ENCODE measurements around the gene TPP1. TPM values are rescaled to one million over a fixed set of nuclear protein-coding genes. Genes with fewer than 3 reads are reported as not detected.

TPP1 gene
- total and polyA plus RNA-seq, 9 of the 15 experiments (the other 6 are each of a cell fraction or from before 2014, with no cell fraction given), result 7.5 to 75.8 (median 15.7) TPM

GRCh38 chr11:6619004-6619745 is at the start of gene TPP1 (continued):
- TF ChIP-seq, protein P1, sequence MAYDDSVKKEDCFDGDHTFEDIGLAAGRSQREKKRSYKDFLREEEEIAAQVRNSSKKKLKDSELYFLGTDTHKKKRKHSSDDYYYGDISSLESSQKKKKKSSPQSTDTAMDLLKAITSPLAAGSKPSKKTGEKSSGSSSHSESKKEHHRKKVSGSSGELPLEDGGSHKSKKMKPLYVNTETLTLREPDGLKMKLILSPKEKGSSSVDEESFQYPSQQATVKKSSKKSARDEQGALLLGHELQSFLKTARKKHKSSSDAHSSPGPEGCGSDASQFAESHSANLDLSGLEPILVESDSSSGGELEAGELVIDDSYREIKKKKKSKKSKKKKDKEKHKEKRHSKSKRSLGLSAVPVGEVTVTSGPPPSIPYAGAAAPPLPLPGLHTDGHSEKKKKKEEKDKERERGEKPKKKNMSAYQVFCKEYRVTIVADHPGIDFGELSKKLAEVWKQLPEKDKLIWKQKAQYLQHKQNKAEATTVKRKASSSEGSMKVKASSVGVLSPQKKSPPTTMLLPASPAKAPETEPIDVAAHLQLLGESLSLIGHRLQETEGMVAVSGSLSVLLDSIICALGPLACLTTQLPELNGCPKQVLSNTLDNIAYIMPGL (CRISPR knock-in tag; IDR thresholded peaks at IDR 0.05), result no peak
- TF ChIP-seq TSC22D4 (tag; IDR thresholded peaks at IDR 0.05) (no peak), TAF15 (IDR thresholded peaks at IDR 0.05; ENCODE audit: low read depth, low read length) (no peak), RBM15 (IDR thresholded peaks at IDR 0.05; ENCODE audit: insufficient read depth, low read length) (no peak), HNRNPK (IDR thresholded peaks at IDR 0.05; ENCODE audit: low read depth, low read length, poor library complexity, severe bottlenecking) (no peak), C11orf30 (IDR thresholded peaks at IDR 0.05; ENCODE audit: low read depth) (peak; percentile 97), TCFL5 (CRISPR knock-in tag; conservative IDR thresholded peaks at IDR 0.05) (no peak), ZBTB1 (CRISPR knock-in tag; IDR thresholded peaks at IDR 0.05; ENCODE audit: borderline replicate concordance, low read depth) (no peak), CHCHD3 (CRISPR knock-in tag; IDR thresholded peaks at IDR 0.05) (no peak), THRAP3 (IDR thresholded peaks at IDR 0.05; ENCODE audit: borderline replicate concordance) (no peak), ATF1 (CRISPR knock-in tag; IDR thresholded peaks at IDR 0.05) (peak; percentile 74; the same call in 1 of the 2 replicates), ATF1 (tag; IDR thresholded peaks at IDR 0.05) (peak; percentile 98), TARDBP (IDR thresholded peaks at IDR 0.05) (no peak), ZNF707 (CRISPR knock-in tag; conservative IDR thresholded peaks at IDR 0.05) (no peak), ZNF778 (CRISPR knock-in tag; IDR thresholded peaks at IDR 0.05) (no peak), HSF4 (CRISPR knock-in tag; IDR thresholded peaks at IDR 0.05; ENCODE audit: borderline replicate concordance) (no peak), NFE2L1 (tag; IDR thresholded peaks at IDR 0.05; ENCODE audit: borderline replicate concordance, low read depth) (no peak), SMARCA4 (IDR thresholded peaks at IDR 0.05) (no peak)
- TF ChIP-seq, protein P2, sequence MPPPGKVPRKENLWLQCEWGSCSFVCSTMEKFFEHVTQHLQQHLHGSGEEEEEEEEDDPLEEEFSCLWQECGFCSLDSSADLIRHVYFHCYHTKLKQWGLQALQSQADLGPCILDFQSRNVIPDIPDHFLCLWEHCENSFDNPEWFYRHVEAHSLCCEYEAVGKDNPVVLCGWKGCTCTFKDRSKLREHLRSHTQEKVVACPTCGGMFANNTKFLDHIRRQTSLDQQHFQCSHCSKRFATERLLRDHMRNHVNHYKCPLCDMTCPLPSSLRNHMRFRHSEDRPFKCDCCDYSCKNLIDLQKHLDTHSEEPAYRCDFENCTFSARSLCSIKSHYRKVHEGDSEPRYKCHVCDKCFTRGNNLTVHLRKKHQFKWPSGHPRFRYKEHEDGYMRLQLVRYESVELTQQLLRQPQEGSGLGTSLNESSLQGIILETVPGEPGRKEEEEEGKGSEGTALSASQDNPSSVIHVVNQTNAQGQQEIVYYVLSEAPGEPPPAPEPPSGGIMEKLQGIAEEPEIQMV (tag; conservative IDR thresholded peaks at IDR 0.05; ENCODE audit: low read depth), result no peak
- TF ChIP-seq, protein P3, sequence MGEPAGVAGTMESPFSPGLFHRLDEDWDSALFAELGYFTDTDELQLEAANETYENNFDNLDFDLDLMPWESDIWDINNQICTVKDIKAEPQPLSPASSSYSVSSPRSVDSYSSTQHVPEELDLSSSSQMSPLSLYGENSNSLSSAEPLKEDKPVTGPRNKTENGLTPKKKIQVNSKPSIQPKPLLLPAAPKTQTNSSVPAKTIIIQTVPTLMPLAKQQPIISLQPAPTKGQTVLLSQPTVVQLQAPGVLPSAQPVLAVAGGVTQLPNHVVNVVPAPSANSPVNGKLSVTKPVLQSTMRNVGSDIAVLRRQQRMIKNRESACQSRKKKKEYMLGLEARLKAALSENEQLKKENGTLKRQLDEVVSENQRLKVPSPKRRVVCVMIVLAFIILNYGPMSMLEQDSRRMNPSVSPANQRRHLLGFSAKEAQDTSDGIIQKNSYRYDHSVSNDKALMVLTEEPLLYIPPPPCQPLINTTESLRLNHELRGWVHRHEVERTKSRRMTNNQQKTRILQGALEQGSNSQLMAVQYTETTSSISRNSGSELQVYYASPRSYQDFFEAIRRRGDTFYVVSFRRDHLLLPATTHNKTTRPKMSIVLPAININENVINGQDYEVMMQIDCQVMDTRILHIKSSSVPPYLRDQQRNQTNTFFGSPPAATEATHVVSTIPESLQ (CRISPR knock-in tag; IDR thresholded peaks at IDR 0.05), result no peak
- TF ChIP-seq, protein P4, sequence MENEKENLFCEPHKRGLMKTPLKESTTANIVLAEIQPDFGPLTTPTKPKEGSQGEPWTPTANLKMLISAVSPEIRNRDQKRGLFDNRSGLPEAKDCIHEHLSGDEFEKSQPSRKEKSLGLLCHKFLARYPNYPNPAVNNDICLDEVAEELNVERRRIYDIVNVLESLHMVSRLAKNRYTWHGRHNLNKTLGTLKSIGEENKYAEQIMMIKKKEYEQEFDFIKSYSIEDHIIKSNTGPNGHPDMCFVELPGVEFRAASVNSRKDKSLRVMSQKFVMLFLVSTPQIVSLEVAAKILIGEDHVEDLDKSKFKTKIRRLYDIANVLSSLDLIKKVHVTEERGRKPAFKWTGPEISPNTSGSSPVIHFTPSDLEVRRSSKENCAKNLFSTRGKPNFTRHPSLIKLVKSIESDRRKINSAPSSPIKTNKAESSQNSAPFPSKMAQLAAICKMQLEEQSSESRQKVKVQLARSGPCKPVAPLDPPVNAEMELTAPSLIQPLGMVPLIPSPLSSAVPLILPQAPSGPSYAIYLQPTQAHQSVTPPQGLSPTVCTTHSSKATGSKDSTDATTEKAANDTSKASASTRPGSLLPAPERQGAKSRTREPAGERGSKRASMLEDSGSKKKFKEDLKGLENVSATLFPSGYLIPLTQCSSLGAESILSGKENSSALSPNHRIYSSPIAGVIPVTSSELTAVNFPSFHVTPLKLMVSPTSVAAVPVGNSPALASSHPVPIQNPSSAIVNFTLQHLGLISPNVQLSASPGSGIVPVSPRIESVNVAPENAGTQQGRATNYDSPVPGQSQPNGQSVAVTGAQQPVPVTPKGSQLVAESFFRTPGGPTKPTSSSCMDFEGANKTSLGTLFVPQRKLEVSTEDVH (IDR thresholded peaks at IDR 0.05; ENCODE audit: low read depth, partially characterized antibody), result peak; percentile 61

Data from K562 (cell line).